Measurements from ENCODE around the gene MAP3K1. TPM values are rescaled to one million over a fixed set of nuclear protein-coding genes. Genes with fewer than 3 reads are reported as not detected.

MAP3K1 gene
- total RNA-seq, 8 experiments from 2014 or later = 5.8 to 12.9 (median 8.5) TPM

- no peak for ATAC-seq (replicated peaks in 6 of 8)
- Histone ChIP-seq H3K27ac (no peak overlapping the region), H3K4me1 (replicated peaks in 1 of 2) (no peaks in the 10 kb centered on the region), H3K4me3 (no peak overlapping the region)
- in situ Hi-C loops (cut with MboI; ENCODE audit: low pct_unique_long_range_greater_than_20kb in 2 of 9, low sequenced_read_pairs in 9 of 9, unreplicated experiment in 9 of 9) = loop anchor here in 1 of 9 experiments (25.0 kb wide), 1 partner anchor 893 kb away; no protein-coding TSS in a partner anchor
- 100% methylated on average over 1 of the region's 1 CpG; no CpG with 5 or more reads in 5 of the 10 experiments for WGBS, 10 experiments
These were observed 39.6 kb downstream of the MAP3K1 start for GRCh38 chr5:56854920-56855319.

DNA sequence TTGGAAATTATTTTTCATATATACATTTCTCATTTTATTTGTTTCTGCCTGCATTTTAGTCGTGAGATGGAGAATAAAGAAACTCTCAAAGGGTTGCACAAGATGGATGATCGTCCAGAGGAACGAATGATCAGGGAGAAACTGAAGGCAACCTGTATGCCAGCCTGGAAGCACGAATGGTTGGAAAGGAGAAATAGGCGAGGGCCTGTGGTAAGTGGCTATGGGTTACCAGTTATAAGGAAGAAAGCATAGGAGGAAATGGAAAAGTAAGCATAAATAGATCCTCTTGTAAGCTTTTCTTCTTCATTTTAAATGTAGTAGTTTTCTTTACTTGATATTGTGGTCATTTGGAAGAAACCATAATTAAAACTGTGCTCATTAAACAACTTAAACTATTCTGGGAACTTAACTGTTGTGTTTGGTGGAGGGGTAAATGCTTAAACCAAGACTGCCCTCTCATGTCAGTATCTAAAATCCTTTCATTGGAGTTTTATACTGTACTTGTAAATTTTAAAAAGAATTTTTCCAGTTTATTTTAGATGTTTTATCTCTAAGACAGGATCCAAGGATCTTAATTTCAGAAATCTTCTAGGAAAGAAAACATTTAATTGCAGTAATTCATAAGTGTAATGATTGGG, 41.3 kb downstream of the MAP3K1 start:
- Histone ChIP-seq H3K4me3 (no peak overlapping the region), H3K27ac (no peak overlapping the region), H3K4me1 (replicated peaks in 1 of 2) (no peaks in the 10 kb centered on the region)
- 66 to 97% (median 93%) methylated on average over 3 to 5 of the region's 5 CpGs for WGBS, 10 experiments
- in situ Hi-C loops (cut with MboI; ENCODE audit: low pct_unique_long_range_greater_than_20kb in 2 of 9, low sequenced_read_pairs in 9 of 9, unreplicated experiment in 9 of 9) = loop anchor here in 1 of 9 experiments (25.0 kb wide), 1 partner anchor 894 kb away; no protein-coding TSS in a partner anchor
- no peak for ATAC-seq (replicated peaks in 6 of 8)

- ATAC-seq (replicated peaks in 6 of 8) = no peak
- in situ Hi-C loops (cut with MboI; ENCODE audit: low pct_unique_long_range_greater_than_20kb in 2 of 9, low sequenced_read_pairs in 9 of 9, unreplicated experiment in 9 of 9) = loop anchor here in 1 of 9 experiments (25.0 kb wide), 1 partner anchor 897 kb away; no protein-coding TSS in a partner anchor
- Histone ChIP-seq H3K4me3 (no peak overlapping the region), H3K27ac (no peak overlapping the region), H3K4me1 (replicated peaks in 1 of 2) (no peaks in the 10 kb centered on the region)
- 70 to 100% (median 93%) methylated on average over 1 to 2 of the region's 2 CpGs; no CpG with 5 or more reads in 1 of the 10 experiments for WGBS, 10 experiments
These were observed 43.6 kb downstream of the MAP3K1 start for GRCh38 chr5:56858777-56859442.

- in situ Hi-C loops (cut with MboI; ENCODE audit: low pct_unique_long_range_greater_than_20kb in 2 of 9, low sequenced_read_pairs in 9 of 9, unreplicated experiment in 9 of 9) = loop anchor here in 1 of 9 experiments (25.0 kb wide), 1 partner anchor 900 kb away; no protein-coding TSS in a partner anchor
- ATAC-seq (replicated peaks in 6 of 8) = no peak
- Histone ChIP-seq H3K27ac (no peak overlapping the region), H3K4me1 (replicated peaks in 1 of 2) (no peaks in the 10 kb centered on the region), H3K4me3 (no peak overlapping the region)
- WGBS, 10 experiments = 63 to 100% (median 89%) methylated on average over 1 to 4 of the region's 4 CpGs
These were observed 46.6 kb downstream of the MAP3K1 start for GRCh38 chr5:56861893-56862485.

DNA sequence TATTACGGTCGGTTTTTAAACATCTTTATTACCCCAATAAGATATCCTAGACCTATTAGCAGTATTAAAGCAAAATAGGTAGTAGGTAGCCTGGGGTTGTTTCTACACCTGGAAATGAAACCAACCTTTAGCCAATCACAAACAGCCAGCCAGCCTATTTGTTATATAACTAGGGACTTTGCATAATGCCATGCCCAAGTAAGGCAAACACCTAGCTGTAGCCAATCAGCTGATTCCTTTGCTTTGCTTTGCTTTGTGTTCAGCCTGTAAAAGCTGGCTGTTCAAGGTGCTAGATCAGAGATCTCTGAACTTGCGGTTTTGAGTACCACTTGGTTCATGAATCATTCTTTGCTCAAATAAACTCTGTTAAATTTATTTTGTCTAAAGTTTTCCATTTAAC, 47.6 kb downstream of the MAP3K1 start:
- no peak overlapping the region for H3K4me3 ChIP-seq
- no peak for ATAC-seq (replicated peaks in 6 of 8)
- H3K4me1 ChIP-seq (replicated peaks in 1 of 2) = no peaks in the 10 kb centered on the region
- WGBS, 10 experiments = 84 to 100% (median 100%) methylated on average over 1 to 3 of the region's 3 CpGs; no CpG with 5 or more reads in 1 of the 10 experiments
- no peak overlapping the region for H3K27ac ChIP-seq
- in situ Hi-C loops (cut with MboI; ENCODE audit: low pct_unique_long_range_greater_than_20kb in 2 of 9, low sequenced_read_pairs in 9 of 9, unreplicated experiment in 9 of 9) = loop anchor here in 1 of 9 experiments (25.0 kb wide), 1 partner anchor 901 kb away; no protein-coding TSS in a partner anchor

DNA sequence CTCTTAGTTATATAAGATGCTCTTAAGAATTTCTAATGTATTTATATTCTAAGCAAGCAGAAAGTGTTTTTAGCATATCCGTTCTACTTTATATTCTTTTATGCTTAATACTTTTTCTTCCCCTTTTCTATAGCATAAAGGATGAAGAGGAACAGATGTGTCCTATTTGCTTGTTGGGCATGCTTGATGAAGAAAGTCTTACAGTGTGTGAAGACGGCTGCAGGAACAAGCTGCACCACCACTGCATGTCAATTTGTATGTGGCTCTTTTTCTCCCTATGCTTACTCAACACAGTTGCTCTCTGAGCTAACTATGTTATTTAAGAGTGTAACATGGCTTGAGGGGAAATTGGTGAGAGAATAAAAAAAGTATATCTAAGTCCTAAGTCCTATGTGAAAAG, 56.4 kb downstream of the MAP3K1 start:
- no peaks in the 10 kb centered on the region for H3K4me1 ChIP-seq (replicated peaks in 1 of 2)
- in situ Hi-C loops (cut with MboI; ENCODE audit: low pct_unique_long_range_greater_than_20kb in 2 of 9, low sequenced_read_pairs in 9 of 9, unreplicated experiment in 9 of 9) = loop anchor here in 1 of 9 experiments (25.0 kb wide), 1 partner anchor 909 kb away; no protein-coding TSS in a partner anchor
- no peak overlapping the region for H3K27ac ChIP-seq
- no peak overlapping the region for H3K4me3 ChIP-seq
- WGBS, 10 experiments = 44 to 100% (median 94%) methylated on average over 1 to 2 of the region's 2 CpGs; no CpG with 5 or more reads in 1 of the 10 experiments
- no peak for ATAC-seq (replicated peaks in 6 of 8)

DNA sequence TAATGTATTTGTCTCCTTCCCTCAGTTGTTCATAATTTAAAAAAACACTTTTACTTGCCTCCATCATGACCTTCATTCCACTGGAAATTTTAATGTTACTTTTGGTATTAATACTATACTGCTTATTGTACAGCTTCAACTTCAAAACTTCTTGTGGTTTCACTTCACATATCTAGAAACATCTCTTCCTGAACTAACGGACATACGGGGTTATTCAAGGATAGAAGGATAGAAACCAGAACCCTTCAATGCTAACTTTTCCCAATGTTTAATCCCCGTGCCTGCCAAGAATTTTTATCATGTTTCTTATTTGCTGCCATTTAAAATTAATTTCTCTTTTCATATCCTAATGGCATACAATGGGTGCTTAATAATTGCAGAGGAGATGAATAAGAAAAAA, 57.7 kb downstream of the MAP3K1 start:
- H3K27ac ChIP-seq = no peak overlapping the region
- 83 to 100% (median 98%) methylated on average over 1 to 3 of the region's 3 CpGs for WGBS, 10 experiments
- H3K4me1 ChIP-seq (replicated peaks in 1 of 2) = no peaks in the 10 kb centered on the region
- in situ Hi-C loops (cut with MboI; ENCODE audit: low pct_unique_long_range_greater_than_20kb in 2 of 9, low sequenced_read_pairs in 9 of 9, unreplicated experiment in 9 of 9) = loop anchor here in 1 of 9 experiments (25.0 kb wide), 1 partner anchor 911 kb away; no protein-coding TSS in a partner anchor
- no peak overlapping the region for H3K4me3 ChIP-seq
- ATAC-seq (replicated peaks in 6 of 8) = no peak

DNA sequence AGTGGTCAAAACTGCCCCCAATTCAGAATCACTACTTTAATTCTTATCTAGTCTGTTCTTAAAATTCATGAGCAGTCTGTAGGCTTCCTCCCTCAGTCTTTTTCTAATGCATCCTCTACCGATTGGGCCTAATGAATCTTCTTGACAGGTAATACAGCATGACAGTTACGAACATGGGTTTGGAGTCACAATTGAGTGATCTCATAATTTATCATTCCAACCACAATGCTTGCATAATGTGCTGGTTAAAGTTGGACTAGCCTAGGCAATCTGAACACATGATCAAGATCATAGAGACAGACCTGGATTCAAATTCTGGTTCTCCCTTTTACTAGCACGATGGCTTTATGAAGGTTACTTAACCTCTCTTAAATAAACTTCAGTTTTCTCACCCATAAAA, 61.0 kb downstream of the MAP3K1 start:
- no peak for ATAC-seq (replicated peaks in 6 of 8)
- in situ Hi-C loops (cut with MboI; ENCODE audit: low pct_unique_long_range_greater_than_20kb in 2 of 9, low sequenced_read_pairs in 9 of 9, unreplicated experiment in 9 of 9) = no loop called here
- H3K4me1 ChIP-seq (replicated peaks in 1 of 2) = no peaks in the 10 kb centered on the region
- 25 to 100% (median 92%) methylated on average over 1 to 3 of the region's 3 CpGs; no CpG with 5 or more reads in 2 of the 10 experiments for WGBS, 10 experiments
- no peak overlapping the region for H3K4me3 ChIP-seq
- no peak overlapping the region for H3K27ac ChIP-seq

GRCh38 chr5:56881571-56881970, 66.2 kb downstream of the MAP3K1 start:
- in situ Hi-C loops (cut with MboI; ENCODE audit: low pct_unique_long_range_greater_than_20kb in 2 of 9, low sequenced_read_pairs in 9 of 9, unreplicated experiment in 9 of 9) = no loop called here
- Histone ChIP-seq H3K4me3 (no peak overlapping the region), H3K4me1 (replicated peaks in 1 of 2) (no peaks in the 10 kb centered on the region), H3K27ac (no peak overlapping the region)
- 95 to 100% (median 100%) methylated on average over 2 to 5 of the region's 5 CpGs; no CpG with 5 or more reads in 5 of the 10 experiments for WGBS, 10 experiments
- ATAC-seq (replicated peaks in 6 of 8) = no peak

DNA sequence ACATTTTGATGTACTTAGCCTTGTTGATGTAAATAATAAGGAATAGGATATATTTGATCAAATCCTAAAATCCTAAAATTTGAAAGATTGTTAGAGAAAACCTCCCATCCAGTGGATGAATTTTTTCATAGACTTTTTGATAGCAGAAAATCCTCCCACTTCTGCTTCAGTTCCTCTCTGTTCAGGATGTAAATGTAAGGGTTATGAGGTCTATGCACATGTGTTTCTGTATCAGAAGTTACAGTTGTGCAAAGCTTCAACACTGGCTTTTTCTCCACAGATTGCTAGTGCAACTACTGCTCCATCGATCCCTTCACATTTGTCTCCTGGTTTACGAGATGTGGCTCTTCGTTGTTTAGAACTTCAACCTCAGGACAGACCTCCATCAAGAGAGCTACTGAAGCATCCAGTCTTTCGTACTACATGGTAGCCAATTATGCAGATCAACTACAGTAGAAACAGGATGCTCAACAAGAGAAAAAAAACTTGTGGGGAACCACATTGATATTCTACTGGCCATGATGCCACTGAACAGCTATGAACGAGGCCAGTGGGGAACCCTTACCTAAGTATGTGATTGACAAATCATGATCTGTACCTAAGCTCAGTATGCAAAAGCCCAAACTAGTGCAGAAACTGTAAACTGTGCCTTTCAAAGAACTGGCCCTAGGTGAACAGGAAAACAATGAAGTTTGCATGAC, 78.1 kb downstream of the MAP3K1 start:
- in situ Hi-C loops (cut with MboI; ENCODE audit: low pct_unique_long_range_greater_than_20kb in 2 of 9, low sequenced_read_pairs in 9 of 9, unreplicated experiment in 9 of 9) = no loop called here
- WGBS, 10 experiments = 89 to 100% (median 100%) methylated on average over 1 to 5 of the region's 5 CpGs; no CpG with 5 or more reads in 1 of the 10 experiments
- H3K27ac ChIP-seq = no peak overlapping the region
- no peaks in the 10 kb centered on the region for H3K4me1 ChIP-seq (replicated peaks in 1 of 2)
- ATAC-seq (replicated peaks in 6 of 8) = no peak
- H3K4me3 ChIP-seq = no peak overlapping the region

- in situ Hi-C loops (cut with MboI; ENCODE audit: low pct_unique_long_range_greater_than_20kb in 2 of 9, low sequenced_read_pairs in 9 of 9, unreplicated experiment in 9 of 9) = no loop called here
- WGBS, 10 experiments = 66 to 100% (median 89%) methylated on average over 1 to 4 of the region's 4 CpGs; no CpG with 5 or more reads in 2 of the 10 experiments
These were observed 81.4 kb downstream of the MAP3K1 start for GRCh38 chr5:56896763-56897162.

DNA sequence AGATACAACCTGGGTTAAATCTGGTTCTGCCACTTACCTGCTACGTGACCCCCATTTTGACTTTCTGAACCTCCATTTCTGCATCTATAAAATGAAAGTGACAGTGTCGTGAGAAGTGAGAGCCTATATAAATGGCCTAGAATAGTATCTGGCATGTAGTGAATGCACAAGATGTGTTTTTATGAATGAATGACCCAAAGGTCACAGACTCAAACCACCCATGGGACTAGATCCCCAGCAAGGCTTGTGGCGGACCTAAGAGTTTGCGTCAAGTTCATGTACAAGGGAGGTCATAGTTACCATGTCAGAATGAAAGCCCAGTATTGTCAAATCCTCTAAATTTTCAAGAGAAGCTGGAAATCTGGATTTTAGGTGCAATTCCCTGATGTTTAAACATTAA, 82.9 kb downstream of the MAP3K1 start:
- ATAC-seq (replicated peaks in 6 of 8) = no peak
- in situ Hi-C loops (cut with MboI; ENCODE audit: low pct_unique_long_range_greater_than_20kb in 2 of 9, low sequenced_read_pairs in 9 of 9, unreplicated experiment in 9 of 9) = no loop called here
- Histone ChIP-seq H3K4me1 (replicated peaks in 1 of 2) (no peaks in the 10 kb centered on the region), H3K4me3 (no peak overlapping the region), H3K27ac (no peak overlapping the region)
- WGBS, 10 experiments = 77 to 100% (median 92%) methylated on average over 1 to 4 of the region's 4 CpGs; no CpG with 5 or more reads in 3 of the 10 experiments

More at GRCh38 chr5:56896763-56897162, 81.4 kb downstream of the MAP3K1 start:
- peak in 2 of 8 experiments; percentile 33 to 40 for ATAC-seq (replicated peaks in 6 of 8)
- Histone ChIP-seq H3K4me1 (replicated peaks in 1 of 2) (no peaks in the 10 kb centered on the region), H3K27ac (no peak overlapping the region), H3K4me3 (no peak overlapping the region)
